ENCODE measurements around the gene RPRD2. TPM values are rescaled to one million over a fixed set of nuclear protein-coding genes. Genes with fewer than 3 reads are reported as not detected.
"Not testable (repeated sequence)": the region's sequence is repeated elsewhere in the genome, so short reads cannot be mapped to it uniquely, and the experiment has no call there.

Gene RPRD2
- total RNA-seq: 9.7 and 16.8 TPM in 2 replicates

DNA sequence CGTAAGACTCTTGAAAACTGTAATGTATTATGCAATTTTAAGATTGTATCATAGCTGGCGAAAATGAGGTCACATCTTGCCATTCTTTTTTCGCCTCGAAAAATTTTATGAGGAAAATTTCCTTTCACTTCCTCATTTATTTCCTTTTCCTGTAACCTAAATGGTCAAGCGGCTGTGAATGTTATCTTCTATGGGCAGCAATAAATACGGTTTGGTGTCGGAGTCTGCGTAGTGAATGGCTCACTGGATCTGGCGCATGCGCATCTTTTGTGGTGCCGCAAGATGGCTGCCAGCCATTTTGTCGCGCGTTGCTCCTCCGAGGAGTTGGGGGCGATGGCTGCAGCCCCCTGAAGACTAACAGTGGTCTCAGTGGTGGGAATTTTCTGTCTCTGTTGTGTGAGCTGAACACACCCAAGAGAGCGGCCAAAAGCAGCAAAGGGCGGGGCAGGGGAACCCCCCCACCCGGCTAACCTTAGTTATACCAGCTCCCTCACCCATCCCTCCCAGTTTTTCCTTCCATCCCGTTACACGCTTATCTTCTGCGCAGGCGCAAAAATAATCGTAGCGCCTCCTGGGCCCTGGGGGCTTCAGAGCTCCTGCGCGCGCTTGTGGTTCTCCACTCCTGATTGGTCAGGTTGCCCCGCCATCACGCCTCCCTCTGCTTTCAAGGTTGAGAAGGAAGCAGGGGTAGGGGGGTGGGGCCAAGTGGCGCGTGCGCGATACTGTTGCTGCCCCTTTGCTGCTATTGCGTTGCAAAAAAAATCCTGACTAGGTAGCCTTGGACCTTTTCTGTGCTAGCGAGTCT lies at the start of gene RPRD2:
Gene RPRD2 (plus strand): TSS at position 722 of the 805 bp plus-strand sequence. CDS start 568 bp downstream, outside the sequence.
- TF ChIP-seq, protein P1, sequence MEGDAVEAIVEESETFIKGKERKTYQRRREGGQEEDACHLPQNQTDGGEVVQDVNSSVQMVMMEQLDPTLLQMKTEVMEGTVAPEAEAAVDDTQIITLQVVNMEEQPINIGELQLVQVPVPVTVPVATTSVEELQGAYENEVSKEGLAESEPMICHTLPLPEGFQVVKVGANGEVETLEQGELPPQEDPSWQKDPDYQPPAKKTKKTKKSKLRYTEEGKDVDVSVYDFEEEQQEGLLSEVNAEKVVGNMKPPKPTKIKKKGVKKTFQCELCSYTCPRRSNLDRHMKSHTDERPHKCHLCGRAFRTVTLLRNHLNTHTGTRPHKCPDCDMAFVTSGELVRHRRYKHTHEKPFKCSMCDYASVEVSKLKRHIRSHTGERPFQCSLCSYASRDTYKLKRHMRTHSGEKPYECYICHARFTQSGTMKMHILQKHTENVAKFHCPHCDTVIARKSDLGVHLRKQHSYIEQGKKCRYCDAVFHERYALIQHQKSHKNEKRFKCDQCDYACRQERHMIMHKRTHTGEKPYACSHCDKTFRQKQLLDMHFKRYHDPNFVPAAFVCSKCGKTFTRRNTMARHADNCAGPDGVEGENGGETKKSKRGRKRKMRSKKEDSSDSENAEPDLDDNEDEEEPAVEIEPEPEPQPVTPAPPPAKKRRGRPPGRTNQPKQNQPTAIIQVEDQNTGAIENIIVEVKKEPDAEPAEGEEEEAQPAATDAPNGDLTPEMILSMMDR (IDR thresholded peaks at IDR 0.05; ENCODE audit: insufficient read depth, low read depth, low read length): no peak
- DNase-seq (ENCODE audit: low read depth): peak; percentile 100
- H3K4me3 ChIP-seq (ENCODE audit: low read depth, low read length): peak within 1 kb of the TSS; percentile 69

DNA sequence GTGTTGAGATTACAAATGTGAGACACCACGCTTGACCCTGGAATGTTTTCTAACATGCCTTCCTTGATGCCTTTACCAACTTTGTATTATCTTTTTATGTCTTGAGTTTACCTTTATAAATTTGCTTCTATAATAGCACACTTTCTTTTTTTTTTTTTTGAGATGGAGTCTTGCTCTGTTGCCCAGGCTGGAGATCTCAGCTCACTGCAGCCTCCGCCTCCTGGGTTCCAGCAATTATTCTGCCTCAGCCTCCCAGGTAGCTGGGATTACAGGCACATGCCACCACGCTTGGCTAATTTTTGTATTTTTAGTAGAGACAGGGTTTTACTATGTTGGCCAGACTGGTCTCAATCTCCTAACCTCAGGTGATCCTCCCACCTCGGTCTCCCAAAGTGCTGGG lies 49.3 kb upstream of the RPRD2 start:
- H3K4me3 ChIP-seq (ENCODE audit: low read depth, low read length); DNase-seq (ENCODE audit: low read depth): not testable (repeated sequence)

DNA sequence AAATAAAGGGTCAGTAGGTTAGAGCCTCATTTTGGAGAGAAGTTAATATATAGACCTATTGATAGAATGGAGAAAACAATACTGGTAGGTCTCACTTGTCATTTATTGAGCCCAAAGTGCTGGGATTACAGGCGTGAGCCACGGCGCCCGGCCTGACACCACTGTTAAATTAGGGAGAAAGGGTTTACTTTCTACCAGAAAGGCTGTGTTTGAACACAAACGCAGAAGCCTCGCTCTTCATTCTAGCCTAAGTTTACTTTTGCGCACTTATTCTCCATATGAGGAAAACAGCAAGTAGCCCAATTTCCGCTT lies 43.3 kb upstream of the RPRD2 start:
- TF ChIP-seq, protein P1 (IDR thresholded peaks at IDR 0.05; ENCODE audit: insufficient read depth, low read depth, low read length): no peak
- peak; percentile 10 for DNase-seq (ENCODE audit: low read depth)

DNA sequence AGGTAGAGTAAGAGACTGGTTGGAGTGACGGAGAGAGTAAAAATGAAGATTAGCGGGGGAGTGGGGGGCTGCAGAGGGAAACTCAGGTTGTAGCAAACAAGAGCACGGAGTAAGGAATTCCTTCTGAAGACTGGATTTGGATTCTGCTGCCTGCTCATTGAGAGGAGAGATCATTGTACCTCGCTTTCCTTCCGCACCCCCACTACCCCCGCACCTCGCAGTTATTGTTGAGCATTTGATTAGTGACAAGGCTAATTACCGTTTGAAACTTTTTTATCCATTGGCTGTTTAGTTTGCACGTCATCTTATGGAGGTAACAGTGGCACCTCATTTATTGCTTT lies 42.2 kb upstream of the RPRD2 start:
- DNase-seq (ENCODE audit: low read depth): no peak
- TF ChIP-seq, protein P1 (IDR thresholded peaks at IDR 0.05; ENCODE audit: insufficient read depth, low read depth, low read length): no peak
- peak overlapping the region; percentile 97 for H3K4me3 ChIP-seq (ENCODE audit: low read depth, low read length)

More for the DNA sequence above, 43.3 kb upstream of the RPRD2 start:
- H3K4me3 ChIP-seq (ENCODE audit: low read depth, low read length): peak overlapping the region; percentile 97

DNA sequence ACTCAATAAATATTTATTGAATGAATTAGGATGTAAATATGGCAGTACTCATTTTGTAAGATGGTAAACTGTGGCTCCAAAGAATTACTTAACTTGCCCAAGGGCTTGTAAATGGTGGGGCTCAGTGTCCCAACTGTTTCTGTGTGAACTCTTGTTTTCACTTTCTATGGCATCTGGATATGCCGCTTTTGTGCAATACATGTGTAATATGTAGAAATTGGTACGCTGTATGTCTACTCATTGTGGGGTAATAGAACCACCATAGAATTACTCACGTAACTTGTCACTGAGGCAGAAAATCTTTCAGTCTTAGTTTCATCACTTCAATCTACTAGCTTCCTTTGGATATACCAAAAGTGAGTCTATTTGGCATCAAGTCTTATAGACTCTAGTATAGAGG lies 41.6 kb upstream of the RPRD2 start:
- DNase-seq (ENCODE audit: low read depth): peak; percentile 69
- TF ChIP-seq, protein P1 (IDR thresholded peaks at IDR 0.05; ENCODE audit: insufficient read depth, low read depth, low read length): no peak
- H3K4me3 ChIP-seq (ENCODE audit: low read depth, low read length): peak overlapping the region; percentile 97

DNA sequence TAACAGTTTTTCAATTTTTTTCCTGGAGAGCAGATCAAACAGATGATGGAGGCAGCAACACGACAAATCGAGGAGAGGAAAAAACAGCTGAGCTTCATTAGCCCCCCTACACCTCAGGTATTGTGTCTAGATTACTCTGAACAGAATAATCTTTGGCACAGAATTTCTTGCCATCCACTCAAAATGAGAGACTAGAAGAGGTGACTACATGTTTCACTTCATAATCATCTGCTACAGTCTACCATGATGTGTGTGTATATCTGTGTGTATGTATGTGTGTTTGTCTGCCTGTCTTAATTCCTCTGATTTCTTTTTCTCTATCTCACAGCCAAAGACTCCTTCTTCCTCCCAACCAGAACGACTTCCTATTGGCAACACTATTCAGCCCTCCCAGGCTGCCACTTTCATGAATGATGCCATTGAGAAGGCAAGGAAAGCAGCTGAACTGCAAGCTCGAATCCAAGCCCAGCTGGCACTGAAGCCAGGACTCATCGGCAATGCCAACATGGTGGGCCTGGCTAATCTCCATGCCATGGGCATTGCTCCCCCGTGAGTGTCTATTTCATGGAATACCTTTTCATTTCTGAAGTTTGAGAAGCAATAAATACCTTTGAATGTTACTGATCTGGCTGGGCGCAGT lies 31.2 kb upstream of the RPRD2 start:
- no peak for DNase-seq (ENCODE audit: low read depth)
- TF ChIP-seq, protein P1 (IDR thresholded peaks at IDR 0.05; ENCODE audit: insufficient read depth, low read depth, low read length): no peak
- no peak overlapping the region for H3K4me3 ChIP-seq (ENCODE audit: low read depth, low read length)

DNA sequence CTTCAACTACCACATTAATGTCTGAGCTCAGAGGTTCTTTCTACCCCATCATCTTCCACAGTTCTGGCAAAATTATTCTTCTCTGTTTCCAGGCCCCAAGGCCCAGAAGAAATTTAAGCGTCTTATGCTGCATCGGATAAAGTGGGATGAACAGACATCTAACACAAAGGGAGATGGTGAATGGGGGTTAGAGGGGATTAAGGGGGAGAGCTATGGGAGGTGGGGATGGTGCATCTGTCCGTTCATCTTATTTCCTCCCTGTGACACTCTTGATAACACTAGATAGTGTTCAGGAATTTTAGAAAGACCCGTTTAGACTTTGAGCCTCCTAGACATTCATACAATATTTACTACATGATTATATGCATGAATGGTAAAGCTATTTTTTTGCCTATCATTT lies 17.6 kb upstream of the RPRD2 start:
- no peak for DNase-seq (ENCODE audit: low read depth)
- TF ChIP-seq, protein P1 (IDR thresholded peaks at IDR 0.05; ENCODE audit: insufficient read depth, low read depth, low read length): no peak
- no peak overlapping the region for H3K4me3 ChIP-seq (ENCODE audit: low read depth, low read length)
